Astrocyte of the cerebellum (primary cell): ENCODE measurements around the gene ETFA.

Source experiments
- DNase-seq: peaks from one replicate; pipeline ENCODE4 v3.0.0-alpha.2; 2011; ENCODE audit warnings: low read depth
- H3K4me3 ChIP-seq: 2 replicates; pipeline ENCODE4 v1.5.1; 2011; ENCODE audit warnings: mild to moderate bottlenecking, low read depth, low read length, moderate library complexity
- in situ Hi-C: cut with HindIII; loops from 2 replicates; pipeline ENCODE4 v1.10.0; 2017; ENCODE audit warnings: low sequenced_read_pairs
- TF ChIP-seq, protein P1 (sequence below): IDR thresholded peaks from 2 replicates; pipeline ENCODE4 v1.5.1; 2012; ENCODE audit warnings: low read length, low read depth, moderate library complexity, mild to moderate bottlenecking; ENCODE audit errors: missing control alignments

The ETFA gene

DNA sequence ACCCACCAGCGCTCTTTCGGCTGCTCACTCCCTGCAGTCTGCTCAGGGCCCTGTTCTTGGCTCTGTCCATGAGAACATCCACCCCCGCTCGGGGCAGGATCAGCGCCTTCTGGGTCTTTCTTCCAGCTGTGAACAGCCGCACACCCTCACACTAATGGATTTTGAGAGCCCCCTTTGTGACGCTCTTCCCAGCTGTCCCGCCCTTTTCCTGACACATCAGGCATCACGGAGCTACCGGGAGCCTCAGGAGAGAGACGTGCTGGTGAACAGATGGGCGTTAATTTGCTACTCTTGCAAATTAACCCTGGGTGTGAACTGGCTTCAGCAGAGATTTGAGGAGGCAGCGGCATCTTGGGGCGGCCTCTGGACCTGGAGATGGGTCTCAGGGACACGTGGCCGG, 138.5 kb downstream of the ETFA start:
- no peak overlapping the region for H3K4me3 ChIP-seq
- in situ Hi-C loops = no loop called here
- no peak for DNase-seq
- TF ChIP-seq, protein P1, sequence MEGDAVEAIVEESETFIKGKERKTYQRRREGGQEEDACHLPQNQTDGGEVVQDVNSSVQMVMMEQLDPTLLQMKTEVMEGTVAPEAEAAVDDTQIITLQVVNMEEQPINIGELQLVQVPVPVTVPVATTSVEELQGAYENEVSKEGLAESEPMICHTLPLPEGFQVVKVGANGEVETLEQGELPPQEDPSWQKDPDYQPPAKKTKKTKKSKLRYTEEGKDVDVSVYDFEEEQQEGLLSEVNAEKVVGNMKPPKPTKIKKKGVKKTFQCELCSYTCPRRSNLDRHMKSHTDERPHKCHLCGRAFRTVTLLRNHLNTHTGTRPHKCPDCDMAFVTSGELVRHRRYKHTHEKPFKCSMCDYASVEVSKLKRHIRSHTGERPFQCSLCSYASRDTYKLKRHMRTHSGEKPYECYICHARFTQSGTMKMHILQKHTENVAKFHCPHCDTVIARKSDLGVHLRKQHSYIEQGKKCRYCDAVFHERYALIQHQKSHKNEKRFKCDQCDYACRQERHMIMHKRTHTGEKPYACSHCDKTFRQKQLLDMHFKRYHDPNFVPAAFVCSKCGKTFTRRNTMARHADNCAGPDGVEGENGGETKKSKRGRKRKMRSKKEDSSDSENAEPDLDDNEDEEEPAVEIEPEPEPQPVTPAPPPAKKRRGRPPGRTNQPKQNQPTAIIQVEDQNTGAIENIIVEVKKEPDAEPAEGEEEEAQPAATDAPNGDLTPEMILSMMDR = no peak

DNA sequence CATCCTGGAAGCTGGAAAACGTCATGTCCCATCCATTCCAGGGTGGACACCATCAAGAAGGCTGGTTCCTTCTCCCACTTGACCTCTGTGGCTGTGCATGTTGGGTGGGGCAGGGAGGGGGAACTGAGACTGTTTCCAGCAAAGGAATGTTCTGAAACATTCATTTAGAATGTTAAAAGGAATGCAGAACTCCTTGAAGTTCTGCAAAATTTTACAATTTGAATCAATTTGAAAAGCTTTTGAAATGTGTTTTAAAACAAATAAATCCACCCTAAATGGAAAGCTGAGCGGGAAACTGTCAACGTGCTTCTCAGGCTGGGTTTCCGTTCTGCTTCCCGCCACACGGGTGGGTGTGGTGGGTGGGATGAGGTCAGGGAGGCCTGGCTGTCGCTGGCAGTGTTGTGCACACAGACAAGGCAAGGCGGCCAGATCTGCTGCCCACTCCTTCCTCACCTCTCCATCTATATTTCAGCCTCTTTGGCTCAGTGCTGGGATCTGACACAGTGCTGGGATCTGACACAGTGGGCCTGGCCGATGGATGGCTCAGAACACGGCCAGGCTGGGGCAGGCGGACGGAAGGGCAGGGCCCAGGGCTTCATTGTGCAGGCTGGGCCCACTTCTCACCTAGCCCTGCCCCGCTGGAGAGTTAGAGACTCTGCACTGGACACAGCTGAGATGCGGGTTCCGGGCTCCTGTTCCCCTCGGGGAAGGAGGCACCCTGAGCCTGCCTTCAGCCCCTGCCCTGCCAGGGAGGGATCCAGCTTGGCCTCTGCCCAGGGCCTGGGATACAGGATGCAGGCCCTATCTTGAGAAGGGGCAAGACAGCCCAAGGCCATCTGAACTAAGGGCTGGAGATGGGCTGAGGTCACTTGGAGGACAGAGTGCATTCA, 141.1 kb downstream of the ETFA start:
- DNase-seq = no peak
- H3K4me3 ChIP-seq = no peak overlapping the region

DNA sequence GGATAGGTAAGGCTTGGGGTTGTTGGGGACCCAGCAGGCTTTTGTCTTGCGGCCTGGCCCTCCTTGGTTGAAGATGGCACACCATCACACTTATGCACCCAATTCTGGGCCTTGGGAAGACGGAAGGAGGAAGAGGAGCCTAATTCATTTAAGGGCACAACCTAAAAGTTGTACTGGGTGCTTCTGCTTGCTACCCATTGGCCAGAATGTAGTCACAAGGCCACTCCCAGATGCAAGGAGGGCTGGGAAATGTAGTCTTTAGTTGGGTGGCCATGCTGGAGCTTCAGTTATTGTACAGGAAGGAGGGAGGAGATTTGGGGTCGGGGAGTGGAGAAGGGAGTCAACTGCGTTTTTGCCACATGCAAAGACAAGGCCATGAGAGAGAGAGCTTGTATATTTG, 142.3 kb downstream of the ETFA start:
- TF ChIP-seq, protein P1 = no peak

More for the DNA sequence above, 141.1 kb downstream of the ETFA start:
- TF ChIP-seq, protein P1 = no peak
- in situ Hi-C loops = no loop called here

DNA sequence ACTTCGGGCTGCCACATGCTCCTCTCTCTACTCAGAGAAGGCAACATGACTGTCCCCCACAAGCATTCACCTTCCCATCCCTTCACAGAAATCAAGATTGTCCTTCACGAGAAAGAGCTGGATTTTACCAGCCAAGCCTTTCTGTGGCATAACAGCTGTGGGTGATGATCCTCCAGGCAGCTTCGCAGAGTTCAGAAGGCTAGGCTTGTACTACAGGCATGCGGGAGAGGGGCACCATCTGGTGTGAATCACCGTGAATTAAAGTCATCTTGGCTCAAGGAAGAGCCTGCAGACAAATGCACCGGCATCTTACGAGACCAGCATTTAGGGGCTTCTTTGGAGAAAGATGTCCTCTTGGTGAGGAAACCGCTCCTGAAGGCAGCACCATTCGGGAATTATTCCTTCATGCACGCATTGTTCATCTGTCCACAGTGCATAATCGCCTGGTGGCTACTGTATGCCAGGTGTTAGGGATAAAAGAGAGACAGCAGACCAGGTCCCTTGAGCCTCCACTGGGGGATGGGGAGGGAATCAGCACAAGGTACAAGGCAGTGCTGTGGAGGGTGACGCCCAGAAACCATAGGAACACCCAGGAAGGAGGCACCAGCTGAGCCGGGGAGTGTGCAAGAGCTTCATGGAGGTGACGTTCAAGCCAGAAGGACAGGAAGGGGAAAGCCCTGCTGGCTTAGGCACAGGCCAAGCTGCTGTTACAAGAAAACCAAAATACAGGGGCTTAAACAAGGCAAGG, 142.9 kb downstream of the ETFA start:
- TF ChIP-seq, protein P1 = no peak
- no peak for DNase-seq
- no peak overlapping the region for H3K4me3 ChIP-seq
- in situ Hi-C loops = no loop called here

More for the DNA sequence above, 142.3 kb downstream of the ETFA start:
- no peak overlapping the region for H3K4me3 ChIP-seq
- no peak for DNase-seq
- in situ Hi-C loops = no loop called here

DNA sequence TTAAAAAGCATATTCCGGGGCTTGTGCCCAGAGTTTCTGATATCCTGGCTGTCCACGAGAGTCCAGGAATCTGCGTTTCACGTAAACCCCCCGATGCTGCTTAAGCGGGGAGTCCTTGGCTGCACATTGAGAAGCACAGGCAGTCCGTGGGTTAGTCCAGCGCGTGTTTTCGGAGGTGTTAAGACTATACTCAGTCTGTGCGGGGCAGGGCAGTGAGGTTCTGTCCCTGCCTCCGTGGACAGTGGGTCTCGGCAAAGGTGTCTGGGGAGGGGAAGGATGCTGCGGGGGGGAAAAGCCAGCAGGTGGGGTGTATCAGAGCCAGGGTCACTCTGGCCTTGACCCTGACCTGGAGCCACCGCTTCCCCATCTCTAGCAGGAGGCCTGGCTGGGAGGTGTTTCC, 145.3 kb downstream of the ETFA start:
- no peak for DNase-seq
- TF ChIP-seq, protein P1 = no peak
- H3K4me3 ChIP-seq = no peak overlapping the region
- in situ Hi-C loops = no loop called here
